H9 (cell line): ENCODE measurements around the gene OR10H5. TPM values are rescaled to one million over a fixed set of nuclear protein-coding genes. Genes with fewer than 3 reads are reported as not detected.
"Not testable (repeated sequence)": the region's sequence is repeated elsewhere in the genome, so short reads cannot be mapped to it uniquely, and the experiment has no call there.

Source experiments
- DNase-seq: peaks from one replicate; pipeline ENCODE4 v3.0.0-alpha.2; 2017
- H2AFZ ChIP-seq: one replicate; pipeline ENCODE4 v1.6.1; 2013; ENCODE audit warnings: mild to moderate bottlenecking, low read length, control low read depth, moderate library complexity
- H2AK5ac ChIP-seq: 2 replicates; pipeline ENCODE4 v1.6.1; 2013; ENCODE audit warnings: low read length, control low read depth, mixed read lengths; ENCODE audit not compliant: insufficient read length
- H2BK120ac ChIP-seq: one replicate; pipeline ENCODE4 v1.6.1; 2013; ENCODE audit warnings: low read depth, mild to moderate bottlenecking, low read length, control low read depth, inconsistent platforms; ENCODE audit not compliant: poor library complexity, severe bottlenecking
- H2BK12ac ChIP-seq: 2 replicates; pipeline ENCODE4 v1.6.1; 2013; ENCODE audit warnings: low read length, control low read depth, mixed read lengths, low read depth; ENCODE audit not compliant: insufficient read length
- H2BK15ac ChIP-seq: 2 replicates; pipeline ENCODE4 v1.6.1; 2013; ENCODE audit warnings: low read depth, low read length, control low read depth
- H2BK20ac ChIP-seq: one replicate; pipeline ENCODE4 v1.6.1; 2013; ENCODE audit warnings: low read depth, mild to moderate bottlenecking, low read length, control low read depth, inconsistent platforms; ENCODE audit not compliant: poor library complexity, severe bottlenecking
- H2BK5ac ChIP-seq: 2 replicates; pipeline ENCODE4 v1.6.1; 2013; ENCODE audit warnings: low read length, control low read depth, mixed read lengths; ENCODE audit not compliant: insufficient read length
- H3K14ac ChIP-seq: 2 replicates; pipeline ENCODE4 v1.6.1; 2013; ENCODE audit warnings: low read length, control low read depth; ENCODE audit not compliant: insufficient read depth
- H3K18ac ChIP-seq: 2 replicates; pipeline ENCODE4 v1.6.1; 2013; ENCODE audit warnings: low read depth, mild to moderate bottlenecking, mixed read lengths, low read length, control low read depth; ENCODE audit not compliant: insufficient read length
- H3K23ac ChIP-seq: 2 replicates; pipeline ENCODE4 v1.6.1; 2013; ENCODE audit warnings: low read length, control low read depth, mixed read lengths, low read depth; ENCODE audit not compliant: insufficient read length
- H3K23me2 ChIP-seq: 2 replicates; pipeline ENCODE4 v1.6.1; 2013; ENCODE audit warnings: low read depth, mild to moderate bottlenecking, mixed read lengths, low read length, control low read depth; ENCODE audit not compliant: insufficient read length, poor library complexity, severe bottlenecking
- H3K27ac ChIP-seq: 2 replicates; pipeline ENCODE4 v1.5.1; 2013; ENCODE audit warnings: low read length, control low read depth, mixed read lengths, low read depth; ENCODE audit not compliant: insufficient read length
- H3K27me3 ChIP-seq: 2 replicates; pipeline ENCODE4 v1.6.1; 2013; ENCODE audit warnings: low read length, control low read depth, inconsistent platforms; ENCODE audit not compliant: insufficient read depth
- H3K4ac ChIP-seq: 2 replicates; pipeline ENCODE4 v1.6.1; 2013; ENCODE audit warnings: low read depth, mild to moderate bottlenecking, control low read depth, inconsistent platforms, low read length, moderate library complexity
- H3K4me1 ChIP-seq: 2 replicates; pipeline ENCODE4 v1.6.1; 2013; ENCODE audit warnings: low read length, control low read depth, inconsistent platforms; ENCODE audit not compliant: insufficient read depth
- H3K4me2 ChIP-seq: 2 replicates; pipeline ENCODE4 v1.6.1; 2013; ENCODE audit warnings: low read length, control low read depth, mixed read lengths; ENCODE audit not compliant: insufficient read length, insufficient read depth
- H3K56ac ChIP-seq: 2 replicates; pipeline ENCODE4 v1.6.1; 2013; ENCODE audit warnings: low read depth, mild to moderate bottlenecking, mixed read lengths, low read length, control low read depth; ENCODE audit not compliant: insufficient read length
- H3K79me1 ChIP-seq: 2 replicates; pipeline ENCODE4 v1.6.1; 2013; ENCODE audit warnings: low read depth, mild to moderate bottlenecking, moderate library complexity, low read length, control low read depth, inconsistent platforms; ENCODE audit not compliant: insufficient read depth, poor library complexity, severe bottlenecking
- H3K79me2 ChIP-seq: 2 replicates; pipeline ENCODE4 v1.6.1; 2013; ENCODE audit warnings: low read length, control low read depth, inconsistent platforms; ENCODE audit not compliant: insufficient read depth
- H3K9ac ChIP-seq: 2 replicates; pipeline ENCODE4 v1.6.1; 2013; ENCODE audit warnings: low read length, control low read depth, mixed read lengths; ENCODE audit not compliant: insufficient read length; ENCODE audit errors: extremely low read depth
- H3K9me3 ChIP-seq: one replicate; pipeline ENCODE4 v1.6.1; 2013; ENCODE audit warnings: low read depth, low read length, inconsistent platforms; ENCODE audit not compliant: control insufficient read depth
- H3T11ph ChIP-seq: one replicate; pipeline ENCODE4 v1.6.1; 2013; ENCODE audit warnings: mild to moderate bottlenecking, low read length, control low read depth, inconsistent platforms
- H4K20me1 ChIP-seq: one replicate; pipeline ENCODE4 v1.6.1; 2013; ENCODE audit not compliant: control insufficient read depth, insufficient read length, insufficient read depth
- H4K5ac ChIP-seq: 2 replicates; pipeline ENCODE4 v1.6.1; 2013; ENCODE audit warnings: low read depth, mild to moderate bottlenecking, mixed read lengths, low read length, control low read depth; ENCODE audit not compliant: insufficient read length
- H4K8ac ChIP-seq: replicated peaks from 2 replicates; pipeline ENCODE4 v1.6.1; 2013; ENCODE audit warnings: low read length, control low read depth, mixed read lengths, low read depth; ENCODE audit not compliant: insufficient read length
- H4K91ac ChIP-seq: 2 replicates; pipeline ENCODE4 v1.6.1; 2013; ENCODE audit warnings: low read depth, mild to moderate bottlenecking, moderate library complexity, mixed read lengths, low read length, control low read depth; ENCODE audit not compliant: insufficient read length
- H3K27ac Mint-ChIP-seq, 3 experiments: 2 replicates in 2 of 3; 3 replicates in 1 of 3; pipeline ENCODE4 v1.8.0; 2020 to 2021; ENCODE audit warnings: mixed read lengths in 3 of 3, mild to moderate bottlenecking in 1 of 3, moderate library complexity in 1 of 3
- H3K27me3 Mint-ChIP-seq: 2 replicates; pipeline ENCODE4 v1.8.0; 2021; ENCODE audit warnings: low read depth, mild to moderate bottlenecking, moderate library complexity, mixed read lengths
- H3K36me3 Mint-ChIP-seq, 3 experiments: 2 replicates in 2 of 3; 3 replicates in 1 of 3; pipeline ENCODE4 v1.8.0; 2020 to 2021; ENCODE audit warnings: low read depth in 3 of 3, mixed read lengths in 3 of 3; ENCODE audit not compliant: insufficient read depth in 1 of 3
- H3K4me1 Mint-ChIP-seq, 2 experiments: 2 replicates each; pipeline ENCODE4 v1.8.0; 2020; ENCODE audit warnings: mixed read lengths in 2 of 2
- H3K4me3 Mint-ChIP-seq, 2 experiments: 2 replicates in 1 of 2; 3 replicates in 1 of 2; pipeline ENCODE4 v1.8.0; 2020 to 2021; ENCODE audit warnings: mild to moderate bottlenecking in 2 of 2, mixed read lengths in 2 of 2, moderate library complexity in 1 of 2
- H3K9me3 Mint-ChIP-seq, 2 experiments: 2 replicates in 1 of 2; 3 replicates in 1 of 2; pipeline ENCODE4 v1.8.0; 2020; ENCODE audit warnings: mild to moderate bottlenecking in 2 of 2, mixed read lengths in 2 of 2, moderate library complexity in 1 of 2
- CTCF ChIP-seq: fragments of 200-600 bp; sonication (generic); conservative IDR thresholded peaks from 3 replicates; pipeline ENCODE4 v1.8.0; 2021; ENCODE audit warnings: antibody characterized with exemption, mild to moderate bottlenecking
- WGBS: extraction: QIAGEN DNeasy Blood & Tissue Kit; methylation state at CpG from one replicate; pipeline ENCODE4 v1.1.7; 2013; ENCODE audit warnings: missing lambda C conversion rate, low lambda C conversion rate, mixed read lengths; ENCODE audit not compliant: insufficient read length; ENCODE audit errors: extremely low coverage; 5-methylcytosine and 5-hydroxymethylcytosine counted together
- total RNA-seq: library from RNA; stranded (reverse); gene quantifications from 2 replicates; pipeline ENCODE4 v1.2.1, GENCODE V29; 2021

OR10H5 gene
- total RNA-seq, 1 experiment from 2014 or later, result not detected

- Histone ChIP-seq H3K79me2 (no peaks in the 10 kb centered on the region), H3K9ac (no peak overlapping the region), H4K20me1 (no peaks in the 10 kb centered on the region), H3K4ac (no peak overlapping the region), H3K27ac (no peak overlapping the region), H3K27me3 (no peaks in the 10 kb centered on the region), H3K18ac (no peak overlapping the region), H3K23ac (no peak overlapping the region), H2BK20ac (no peak overlapping the region), H3K14ac (no peak overlapping the region), H4K91ac (no peak overlapping the region), H3K23me2 (no peaks in the 10 kb centered on the region), H3K9me3 (peaks cover 82% of the 10 kb centered on the region), H2BK12ac (no peak overlapping the region), H3K79me1 (no peaks in the 10 kb centered on the region), H4K8ac (no peak overlapping the region), H2AFZ (no peak overlapping the region), H4K5ac (no peak overlapping the region), H2BK5ac (no peak overlapping the region), H2BK15ac (no peak overlapping the region), H3T11ph (no peak overlapping the region), H3K4me2 (no peak overlapping the region), H2BK120ac (no peak overlapping the region), H2AK5ac (no peak overlapping the region), H3K4me1 (no peaks in the 10 kb centered on the region), H3K56ac (no peak overlapping the region)
- Mint-ChIP-seq H3K36me3 (peaks cover 5 to 50% (median 16%) of the 10 kb centered on the region in 3 experiments; a peak in 6 of 7 replicates), H3K27me3 (peaks cover 2% of the 10 kb centered on the region), H3K27ac (no peak overlapping the region), H3K4me1 (no peaks in the 10 kb centered on the region), H3K4me3 (no peak overlapping the region), H3K9me3 (peaks cover 94 to 97% of the 10 kb centered on the region in 2 experiments)
- no peak for DNase-seq
- no CpG with 5 or more reads among the region's 6 CpGs for WGBS
- TF ChIP-seq CTCF, result no peak
These were observed 17.9 kb upstream of the OR10H5 start for GRCh38 chr19:15769586-15769985.

- H2BK120ac ChIP-seq, H4K5ac ChIP-seq, DNase-seq, H2BK5ac ChIP-seq, H2AFZ ChIP-seq, H3K27ac Mint-ChIP-seq, H3K4me1 ChIP-seq, H3K27me3 ChIP-seq, H2BK20ac ChIP-seq, H3K56ac ChIP-seq, H3K79me2 ChIP-seq, H3K27ac ChIP-seq, H2BK15ac ChIP-seq, H3K79me1 ChIP-seq, H4K20me1 ChIP-seq, H3K23ac ChIP-seq, H3K27me3 Mint-ChIP-seq, H3K4ac ChIP-seq, H3K4me1 Mint-ChIP-seq, H3K4me2 ChIP-seq, H3K18ac ChIP-seq, H4K8ac ChIP-seq, H3K9ac ChIP-seq, H2BK12ac ChIP-seq, H3K23me2 ChIP-seq, H3K14ac ChIP-seq, H3T11ph ChIP-seq, H3K4me3 Mint-ChIP-seq, H4K91ac ChIP-seq, H2AK5ac ChIP-seq: not testable (repeated sequence)
- H3K9me3 ChIP-seq, result peaks cover 91% of the 10 kb centered on the region
- no CpG with 5 or more reads among the region's 3 CpGs for WGBS
- H3K36me3 Mint-ChIP-seq, result peaks cover 9 to 57% (median 15%) of the 10 kb centered on the region in 3 experiments; a peak in 6 of 7 replicates
- H3K9me3 Mint-ChIP-seq, result peaks cover 91 to 95% of the 10 kb centered on the region in 2 experiments
These were observed 13.3 kb upstream of the OR10H5 start for GRCh38 chr19:15774159-15774558.
